T-helper 1 cell treated with Interleukin-12 subunit alpha and Interleukin-12 subunit beta and Interleukin-4 antibody, amounts not matched to agents 30 μg/mL and 1 μg/mL, for 36 hours (primary cell): ENCODE results near the gene GRIFIN.

ENCODE experiments used
- H3K27ac Mint-ChIP-seq: one replicate; pipeline ENCODE4 v1.8.0; 2021; ENCODE audit warnings: mild to moderate bottlenecking, mixed read lengths
- H3K27me3 Mint-ChIP-seq: one replicate; pipeline ENCODE4 v1.8.0; 2021; ENCODE audit warnings: low read depth, mixed read lengths
- H3K36me3 Mint-ChIP-seq: one replicate; pipeline ENCODE4 v1.8.0; 2021; ENCODE audit warnings: low read depth, mixed read lengths
- H3K4me1 Mint-ChIP-seq: one replicate; pipeline ENCODE4 v1.8.0; 2021; ENCODE audit warnings: low read depth, mixed read lengths
- H3K4me3 Mint-ChIP-seq: one replicate; pipeline ENCODE4 v1.8.0; 2021; ENCODE audit warnings: mild to moderate bottlenecking, moderate library complexity, mixed read lengths
- H3K9me3 Mint-ChIP-seq: one replicate; pipeline ENCODE4 v1.8.0; 2021; ENCODE audit warnings: mixed read lengths

The GRIFIN gene

DNA sequence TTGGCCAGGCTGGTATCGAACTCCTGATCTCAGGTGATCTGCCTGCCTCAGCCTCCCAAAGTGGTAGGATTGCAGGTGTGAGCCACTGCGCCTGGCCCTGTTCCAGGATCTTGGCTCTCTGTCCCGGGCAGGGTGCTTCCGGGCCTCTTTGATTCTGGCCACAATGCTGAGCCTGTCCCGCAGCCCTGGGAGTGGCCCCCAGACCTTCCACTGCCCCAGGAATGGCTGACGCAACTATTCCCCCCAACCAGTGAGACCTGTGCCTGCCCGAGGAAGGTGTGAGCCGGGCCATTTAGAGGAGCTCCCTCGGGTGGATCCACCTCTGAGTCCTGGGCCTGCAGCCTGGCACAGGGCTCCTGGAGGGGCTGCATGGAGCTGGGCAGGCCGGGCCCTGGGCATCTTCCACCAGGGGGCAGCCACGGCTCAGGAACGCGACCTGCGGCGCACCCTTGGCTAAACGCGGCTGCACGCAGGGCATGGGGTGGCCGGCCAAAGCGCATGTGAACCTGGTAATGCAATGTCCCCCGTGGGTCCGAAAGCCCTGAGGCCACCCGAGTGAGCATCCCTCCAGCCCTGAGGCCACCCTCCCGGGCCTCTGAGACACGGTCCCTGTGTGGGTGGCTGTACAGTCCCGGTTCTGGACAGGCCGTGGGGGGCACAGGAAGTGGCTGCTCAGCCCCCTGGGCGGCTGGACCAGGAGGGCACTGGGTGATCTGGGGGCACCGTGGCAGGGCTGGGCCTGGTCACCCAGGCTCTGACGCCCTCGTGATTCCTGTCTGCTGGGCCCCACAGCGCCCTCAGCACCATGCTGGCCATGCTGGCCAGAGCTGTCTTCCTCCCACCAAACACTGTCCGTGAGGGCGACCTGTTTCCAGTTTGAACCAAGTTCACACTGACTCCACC, 24.8 kb downstream of the GRIFIN start:
- Mint-ChIP-seq H3K4me3 (no peak overlapping the region), H3K27me3 (peaks cover 6% of the 10 kb centered on the region), H3K9me3 (no peaks in the 10 kb centered on the region), H3K27ac (no peak overlapping the region), H3K4me1 (peaks cover 3% of the 10 kb centered on the region), H3K36me3 (no peaks in the 10 kb centered on the region)

DNA sequence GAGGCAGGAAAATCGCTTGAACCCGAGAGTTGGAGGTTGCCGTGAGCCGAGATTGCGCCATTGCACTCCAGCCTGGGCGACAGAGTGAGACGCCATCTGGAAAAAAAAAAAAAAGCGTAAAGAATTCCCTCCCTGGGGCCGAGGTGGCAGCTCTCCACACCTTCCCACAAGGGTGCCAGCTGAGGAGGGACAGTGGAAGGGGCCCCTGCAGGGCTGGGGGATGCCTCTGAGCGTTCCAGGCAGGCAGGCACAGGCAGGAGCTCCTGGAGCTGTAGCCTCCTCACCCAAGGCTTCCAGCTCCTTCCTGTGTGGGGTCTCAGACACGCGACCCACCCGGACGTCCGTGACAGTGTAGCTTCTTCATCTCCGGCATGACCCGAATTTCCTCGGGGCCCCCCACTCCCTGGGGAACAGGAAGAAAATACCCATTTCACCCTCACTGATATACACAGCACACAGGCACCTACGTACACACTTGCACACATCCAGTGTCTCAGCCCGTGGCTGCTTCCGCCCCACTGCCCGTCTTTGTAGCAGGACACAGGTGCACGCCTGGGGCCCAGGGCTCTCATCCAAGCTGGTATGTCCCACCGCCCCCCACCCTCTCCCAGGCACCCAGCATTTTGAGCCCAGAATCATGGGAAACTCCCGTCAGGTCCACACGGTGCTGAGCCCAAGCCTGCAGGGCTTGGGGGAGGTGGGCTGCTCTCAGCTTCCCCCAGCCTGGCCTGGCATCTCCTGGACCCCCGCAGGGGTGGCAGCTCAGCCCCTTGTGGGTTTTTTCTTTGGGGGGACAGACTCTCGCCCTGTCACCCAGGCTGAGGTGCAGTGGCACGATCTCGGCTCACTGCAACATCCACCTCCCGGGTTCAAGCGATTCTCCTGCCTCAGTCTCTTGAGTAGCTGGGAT, 25.7 kb downstream of the GRIFIN start:
- Mint-ChIP-seq H3K4me1 (peaks cover 3% of the 10 kb centered on the region), H3K9me3 (no peaks in the 10 kb centered on the region), H3K27ac (no peak overlapping the region), H3K4me3 (no peak overlapping the region), H3K27me3 (peaks cover 5% of the 10 kb centered on the region), H3K36me3 (no peaks in the 10 kb centered on the region)

DNA sequence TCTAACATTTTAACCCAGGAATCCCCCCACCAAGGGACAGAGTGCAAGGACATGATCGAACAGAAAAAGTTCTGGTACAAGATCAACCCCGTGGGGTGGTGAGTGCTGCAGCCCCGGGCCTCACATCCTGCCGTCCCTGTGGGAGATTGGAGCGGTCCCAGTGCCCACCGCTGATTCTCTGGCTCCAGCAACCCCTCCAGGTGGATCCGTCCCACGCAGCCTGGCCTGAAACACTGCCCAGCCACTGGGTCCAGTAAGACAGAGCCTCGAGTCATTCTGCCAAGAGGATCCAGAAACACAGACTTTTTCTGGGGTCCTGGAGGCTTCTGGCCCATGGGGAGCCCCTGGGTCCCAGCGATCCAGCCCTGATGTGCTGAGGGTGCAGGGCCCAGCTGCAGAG, 29.5 kb downstream of the GRIFIN start:
- Mint-ChIP-seq H3K9me3 (no peaks in the 10 kb centered on the region), H3K27ac (no peak overlapping the region), H3K4me1 (peaks cover 2% of the 10 kb centered on the region), H3K36me3 (no peaks in the 10 kb centered on the region), H3K4me3 (no peak overlapping the region), H3K27me3 (no peaks in the 10 kb centered on the region)

DNA sequence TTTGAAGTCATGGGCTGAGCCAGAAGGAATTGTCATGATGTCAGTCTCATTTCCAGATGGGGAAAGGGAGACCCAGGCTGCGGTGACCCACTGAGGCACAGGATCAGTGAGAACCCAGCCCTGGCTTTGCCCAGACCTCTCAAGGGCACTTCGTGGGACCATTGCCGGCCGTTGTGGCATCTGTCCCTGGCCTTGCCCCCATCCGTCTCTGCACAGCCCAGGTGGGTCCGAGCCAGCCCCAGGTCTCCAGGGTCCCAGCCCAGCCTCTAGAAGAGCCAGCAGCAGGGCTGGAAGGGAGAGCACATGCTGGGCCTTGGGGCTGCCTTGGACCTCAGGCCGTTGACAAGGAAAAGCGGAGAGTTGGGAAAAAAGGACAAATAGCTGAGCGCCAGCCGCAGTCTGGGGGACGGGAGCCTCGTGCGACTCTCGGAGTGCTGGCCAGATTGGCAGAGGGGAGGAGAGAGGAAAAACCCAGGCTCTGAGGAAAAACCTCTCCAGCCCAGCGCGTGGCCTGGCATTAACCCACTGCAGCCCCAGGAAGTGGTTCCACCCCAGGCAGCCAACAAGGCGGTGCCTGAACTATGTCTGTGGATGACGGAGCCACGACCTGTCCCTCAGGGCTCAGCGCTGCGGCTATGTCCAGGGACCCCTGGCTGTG, 30.2 kb downstream of the GRIFIN start:
- Mint-ChIP-seq H3K9me3 (no peaks in the 10 kb centered on the region), H3K36me3 (no peaks in the 10 kb centered on the region), H3K27ac (no peak overlapping the region), H3K4me3 (no peak overlapping the region), H3K27me3 (no peaks in the 10 kb centered on the region), H3K4me1 (peaks cover 2% of the 10 kb centered on the region)

DNA sequence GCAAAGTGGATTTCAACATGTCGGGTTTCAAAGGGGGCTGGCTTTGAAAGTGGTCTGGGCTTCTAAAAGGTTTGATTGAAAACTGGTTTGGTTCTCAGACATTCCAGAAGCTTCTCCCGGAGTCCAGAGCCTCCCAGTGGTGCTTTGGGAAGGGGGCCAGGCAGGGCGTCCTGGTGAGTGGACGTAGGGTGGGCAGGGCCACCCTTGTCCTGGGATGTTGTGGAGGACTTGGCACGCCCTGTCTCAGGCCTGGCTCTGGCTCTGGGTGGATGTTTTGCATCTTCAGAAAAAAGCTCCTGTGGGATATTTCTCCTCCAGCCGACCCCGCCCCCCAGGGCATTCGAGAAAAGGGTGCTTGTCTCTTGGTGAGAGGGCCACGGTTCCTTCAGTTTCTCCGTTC, 31.2 kb downstream of the GRIFIN start:
- H3K4me1 Mint-ChIP-seq, result peaks cover 2% of the 10 kb centered on the region
- H3K9me3 Mint-ChIP-seq, result no peaks in the 10 kb centered on the region
- H3K27ac Mint-ChIP-seq, result no peak overlapping the region
- H3K4me3 Mint-ChIP-seq, result no peak overlapping the region
- no peaks in the 10 kb centered on the region for H3K27me3 Mint-ChIP-seq
- peaks cover 3% of the 10 kb centered on the region for H3K36me3 Mint-ChIP-seq

DNA sequence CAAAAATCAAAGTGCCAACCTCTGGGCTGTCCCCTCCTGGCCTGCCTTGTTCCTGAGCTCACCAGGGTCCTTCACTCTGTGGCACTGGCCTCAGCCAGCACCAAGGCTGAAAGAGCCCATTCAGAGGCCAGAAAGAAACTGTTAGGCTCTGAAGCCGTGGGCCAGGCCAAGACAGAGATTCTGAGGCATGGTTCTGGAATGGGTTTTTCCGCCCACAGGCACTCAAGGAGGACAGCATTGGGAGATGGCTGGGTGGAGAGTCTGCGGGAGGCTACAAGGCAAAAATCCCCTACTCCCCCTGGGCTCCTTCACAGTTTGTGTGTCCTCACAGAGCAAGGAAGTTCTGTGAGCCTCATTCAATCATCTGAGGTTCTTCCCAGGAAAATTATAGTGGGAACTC, 31.7 kb downstream of the GRIFIN start:
- Mint-ChIP-seq H3K36me3 (peaks cover 3% of the 10 kb centered on the region), H3K9me3 (no peaks in the 10 kb centered on the region)

DNA sequence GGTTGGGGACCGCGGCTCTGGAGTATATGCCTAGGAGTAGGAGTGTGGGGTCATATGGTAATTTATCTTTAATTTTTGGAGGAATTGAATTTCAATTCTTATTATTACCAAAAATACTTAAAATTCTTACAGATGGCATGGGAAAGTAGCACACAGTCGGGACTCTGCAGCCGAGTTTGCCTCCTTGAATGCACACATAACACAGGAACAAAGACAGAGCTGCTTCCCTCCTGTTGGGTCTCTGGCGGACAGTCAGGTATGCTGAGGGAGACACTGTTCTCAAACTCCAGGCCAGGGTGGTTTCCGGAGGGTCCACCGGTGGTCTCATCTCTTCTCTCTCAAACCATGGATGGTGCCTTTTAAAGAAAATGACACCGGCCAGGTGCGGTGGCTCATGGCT, 32.7 kb downstream of the GRIFIN start:
- peaks cover 3% of the 10 kb centered on the region for H3K36me3 Mint-ChIP-seq
- no peak overlapping the region for H3K4me3 Mint-ChIP-seq
- H3K27me3 Mint-ChIP-seq, result no peaks in the 10 kb centered on the region
- H3K9me3 Mint-ChIP-seq, result no peaks in the 10 kb centered on the region
- no peak overlapping the region for H3K27ac Mint-ChIP-seq
- peaks cover 2% of the 10 kb centered on the region for H3K4me1 Mint-ChIP-seq

More for the DNA sequence above, 31.7 kb downstream of the GRIFIN start:
- H3K4me1 Mint-ChIP-seq, result peaks cover 2% of the 10 kb centered on the region
- no peaks in the 10 kb centered on the region for H3K27me3 Mint-ChIP-seq
- H3K4me3 Mint-ChIP-seq, result no peak overlapping the region
- no peak overlapping the region for H3K27ac Mint-ChIP-seq

DNA sequence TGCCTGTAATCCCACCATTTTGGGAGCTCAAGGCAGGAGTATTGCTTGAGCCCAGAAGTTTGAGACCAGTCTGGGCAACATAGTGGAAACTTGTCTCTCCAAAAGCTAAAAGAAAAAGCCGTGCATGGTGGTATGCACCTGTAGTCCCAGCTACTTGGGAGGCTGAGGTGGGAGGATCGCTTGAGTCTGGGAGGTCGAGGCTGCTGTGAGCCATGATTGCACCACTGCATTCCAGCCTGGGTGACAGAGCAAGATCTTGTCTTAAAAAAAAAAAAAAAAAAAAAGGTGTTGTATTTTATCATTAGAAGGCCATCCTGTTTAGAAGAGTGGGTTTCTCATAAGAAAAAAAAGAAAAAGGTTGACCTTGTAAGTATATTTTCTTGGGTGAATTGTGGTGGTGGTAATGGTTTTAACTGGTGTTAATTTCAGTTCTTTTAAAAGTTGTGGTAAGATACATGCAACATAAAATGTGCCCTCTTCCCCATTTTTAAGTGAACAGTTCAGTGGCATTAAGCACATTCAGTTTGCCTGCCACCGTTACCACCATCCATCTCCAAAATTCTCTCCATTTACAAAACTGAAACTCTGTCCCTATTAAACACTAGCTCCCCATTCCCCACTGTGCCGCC, 34.7 kb downstream of the GRIFIN start:
- no peak overlapping the region for H3K4me3 Mint-ChIP-seq
- H3K4me1 Mint-ChIP-seq, result peaks cover 2% of the 10 kb centered on the region
- no peaks in the 10 kb centered on the region for H3K27me3 Mint-ChIP-seq
- no peaks in the 10 kb centered on the region for H3K9me3 Mint-ChIP-seq
- H3K36me3 Mint-ChIP-seq, result peaks cover 6% of the 10 kb centered on the region
- no peak overlapping the region for H3K27ac Mint-ChIP-seq

DNA sequence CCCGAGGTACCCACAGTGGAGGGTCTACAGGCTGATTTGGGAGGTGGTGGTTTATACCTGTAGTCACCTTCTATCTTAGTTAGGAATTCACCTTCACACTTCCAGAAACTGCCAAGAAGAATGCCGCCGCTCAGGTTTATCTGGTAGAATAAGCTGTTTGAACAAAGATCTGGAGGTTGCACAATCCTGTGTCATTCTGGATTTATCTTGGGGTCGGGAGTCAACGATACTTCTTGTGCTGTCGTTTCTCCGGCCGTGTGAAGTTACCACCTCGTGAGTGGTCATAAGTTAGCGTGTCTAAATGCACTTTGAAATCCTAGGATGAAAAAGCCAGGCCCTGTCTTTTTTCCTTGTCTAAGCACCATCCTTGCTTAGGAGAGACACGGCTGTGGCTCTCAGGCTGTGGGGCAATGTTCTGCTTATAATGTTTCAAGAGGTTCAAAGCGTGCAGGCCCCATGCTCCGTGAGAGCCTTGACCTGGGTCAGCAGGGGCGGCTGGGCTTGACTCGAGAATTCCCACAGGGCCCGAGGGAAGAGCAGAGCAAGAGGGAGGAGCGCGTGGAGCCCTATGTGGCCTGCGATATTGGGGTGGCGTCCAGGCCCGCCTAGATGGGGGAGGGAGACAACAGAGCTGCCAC, 35.5 kb downstream of the GRIFIN start:
- Mint-ChIP-seq H3K27ac (no peak overlapping the region), H3K4me1 (peaks cover 2% of the 10 kb centered on the region), H3K9me3 (no peaks in the 10 kb centered on the region), H3K27me3 (no peaks in the 10 kb centered on the region), H3K36me3 (peaks cover 8% of the 10 kb centered on the region), H3K4me3 (no peak overlapping the region)

DNA sequence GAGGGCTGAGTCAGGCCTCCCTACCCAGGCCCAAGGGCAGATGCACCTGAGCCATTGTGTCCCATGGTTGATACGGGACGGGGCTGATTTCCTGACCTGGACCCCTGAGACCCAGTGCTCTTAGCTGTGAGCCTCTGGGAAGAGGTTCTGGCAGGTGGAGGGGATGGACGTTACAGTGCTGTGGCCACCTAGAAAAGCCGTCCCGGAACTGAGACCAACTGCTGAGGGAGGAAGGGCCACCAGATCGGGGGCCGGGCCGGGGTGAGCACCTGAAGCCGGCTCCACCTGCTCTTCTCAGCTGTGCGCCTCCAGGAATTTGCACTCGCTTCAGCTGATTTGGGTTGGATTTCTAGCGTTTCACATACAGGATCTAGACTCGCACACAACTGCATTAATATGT, 37.4 kb downstream of the GRIFIN start:
- peaks cover 2% of the 10 kb centered on the region for H3K4me1 Mint-ChIP-seq
- H3K4me3 Mint-ChIP-seq, result no peak overlapping the region
- peaks cover 16% of the 10 kb centered on the region for H3K36me3 Mint-ChIP-seq
- no peaks in the 10 kb centered on the region for H3K9me3 Mint-ChIP-seq
- no peak overlapping the region for H3K27ac Mint-ChIP-seq
- no peaks in the 10 kb centered on the region for H3K27me3 Mint-ChIP-seq

DNA sequence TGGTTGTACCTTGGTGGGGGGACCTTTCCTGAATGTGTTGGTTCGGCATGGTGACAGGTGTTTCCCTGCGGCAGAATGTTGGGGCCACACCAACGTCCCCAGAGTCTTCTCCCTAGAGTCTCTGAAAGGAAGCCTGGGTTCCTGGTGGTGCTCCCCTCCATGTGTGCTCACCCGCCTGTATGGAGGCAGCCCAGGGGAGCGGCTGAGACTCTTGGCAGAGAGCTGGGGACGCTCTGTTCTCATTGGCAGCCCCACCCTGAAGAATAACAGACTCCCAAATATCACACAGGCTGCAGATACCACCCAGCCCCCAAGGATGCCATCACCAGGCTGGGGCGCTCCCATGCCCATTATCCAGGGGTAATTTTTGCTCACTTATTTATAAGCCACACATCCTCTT, 38.0 kb downstream of the GRIFIN start:
- H3K27ac Mint-ChIP-seq, result no peak overlapping the region
- H3K4me1 Mint-ChIP-seq, result peaks cover 2% of the 10 kb centered on the region
- no peaks in the 10 kb centered on the region for H3K9me3 Mint-ChIP-seq
- no peak overlapping the region for H3K4me3 Mint-ChIP-seq
- H3K27me3 Mint-ChIP-seq, result no peaks in the 10 kb centered on the region
- H3K36me3 Mint-ChIP-seq, result peaks cover 17% of the 10 kb centered on the region

DNA sequence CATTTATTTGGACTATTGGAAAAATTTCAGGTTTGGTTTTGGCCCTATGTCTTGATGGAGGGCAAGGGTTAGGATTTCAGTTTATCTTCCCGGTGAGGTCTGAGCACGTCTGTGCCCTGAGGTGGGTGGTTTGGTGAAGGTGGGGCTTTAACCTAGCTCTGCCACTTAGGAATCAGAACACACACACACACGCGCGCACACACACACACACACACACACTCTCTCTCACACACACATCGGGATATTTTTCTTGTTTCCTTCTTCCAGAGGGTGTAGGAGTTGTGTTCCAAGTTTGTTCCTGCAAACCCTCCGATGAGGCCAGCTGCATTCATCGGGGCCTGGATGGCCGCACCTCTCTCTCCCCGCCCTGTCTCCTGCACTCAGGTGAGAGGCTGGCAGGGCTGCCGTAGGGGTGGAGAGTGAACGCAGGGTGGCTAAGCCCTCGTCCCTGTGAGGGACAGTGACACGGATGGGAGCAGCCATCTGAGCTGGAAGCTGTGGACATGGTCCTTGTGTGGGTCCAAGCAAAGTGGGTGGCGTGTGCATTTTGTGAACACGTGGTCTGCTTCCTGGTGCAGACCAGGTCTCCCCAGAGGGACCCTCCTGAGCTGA, 38.6 kb downstream of the GRIFIN start:
- H3K4me1 Mint-ChIP-seq, result peaks cover 2% of the 10 kb centered on the region
- no peaks in the 10 kb centered on the region for H3K9me3 Mint-ChIP-seq
- no peak overlapping the region for H3K27ac Mint-ChIP-seq
- H3K4me3 Mint-ChIP-seq, result no peak overlapping the region
- no peaks in the 10 kb centered on the region for H3K27me3 Mint-ChIP-seq
- peaks cover 17% of the 10 kb centered on the region for H3K36me3 Mint-ChIP-seq

DNA sequence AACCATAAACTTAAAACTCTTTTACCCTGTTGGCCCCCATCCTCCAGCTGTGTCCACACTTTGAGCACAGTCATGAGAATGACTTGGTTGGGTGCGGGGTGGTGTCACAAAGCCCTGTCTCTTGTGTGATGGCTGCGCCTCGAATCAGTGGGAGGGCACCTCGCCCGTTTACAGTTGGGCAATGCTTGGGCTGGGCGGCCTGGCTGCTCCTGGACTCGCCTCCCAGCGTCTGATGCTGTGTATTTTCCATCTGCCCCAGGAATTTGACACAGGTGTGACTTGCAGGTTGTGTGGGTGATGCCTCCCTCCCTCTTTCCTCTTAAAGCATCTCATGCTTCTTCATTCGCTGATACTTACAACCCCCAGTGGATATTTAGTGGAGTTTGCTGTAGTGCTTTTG, 39.1 kb downstream of the GRIFIN start:
- Mint-ChIP-seq H3K36me3 (peaks cover 17% of the 10 kb centered on the region), H3K9me3 (no peaks in the 10 kb centered on the region), H3K27ac (no peak overlapping the region), H3K27me3 (no peaks in the 10 kb centered on the region), H3K4me1 (peaks cover 2% of the 10 kb centered on the region), H3K4me3 (no peak overlapping the region)
